Panc1 (cell line): Measurements from ENCODE around the gene RIOK1. TPM values are rescaled to one million over a fixed set of nuclear protein-coding genes. Genes with fewer than 3 reads are reported as not detected.

Source experiments
- ATAC-seq: fragments of 200-7000 bp; cut with Tn5 transposase; 2 replicates; pipeline ENCODE4 v1.9.1; 2020; ENCODE audit warnings: mild to moderate bottlenecking, moderate library complexity
- BruUV-seq: library from RNA; stranded (reverse); fragments of 400-500 nt; replicated peaks from 2 replicates; lab custom pipeline; 2021; lab: Mats Ljungman, UMichigan
- CTCF ChIA-PET: fragments of 300-600 bp; sonication (Branson Sonifier 250); formaldehyde crosslinking; loops from one replicate; lab custom pipeline; 2022; ENCODE audit warnings: antibody characterized with exemption; lab: Charles Lee
- POLR2A ChIA-PET: fragments of 300-600 bp; sonication (Branson Sonifier 250); formaldehyde crosslinking; loops from one replicate; lab custom pipeline; 2022; ENCODE audit warnings: antibody characterized with exemption; lab: Charles Lee
- DNase-seq: peaks from one replicate; pipeline ENCODE4 v3.0.0-alpha.2; 2010; ENCODE audit warnings: low read depth, low spot score
- H3K27ac ChIP-seq: 2 replicates; pipeline ENCODE4 v1.5.1; 2011; ENCODE audit warnings: mild to moderate bottlenecking, low read length, inconsistent platforms
- H3K27me3 ChIP-seq: fragments of 200-500 bp; sonication (Bioruptor generic); 2 replicates; pipeline ENCODE4 v1.6.0; 2014; ENCODE audit warnings: low read length, inconsistent platforms; ENCODE audit not compliant: control insufficient read depth, insufficient read depth
- H3K36me3 ChIP-seq: fragments of 200-500 bp; sonication (Bioruptor generic); 2 replicates; pipeline ENCODE4 v1.5.1; 2014; ENCODE audit warnings: inconsistent platforms, mild to moderate bottlenecking, low read length, moderate library complexity; ENCODE audit not compliant: control insufficient read depth, insufficient read depth
- H3K4me1 ChIP-seq: 2 replicates; pipeline ENCODE4 v1.5.1; 2011; ENCODE audit warnings: inconsistent platforms, mild to moderate bottlenecking, low read length, moderate library complexity; ENCODE audit not compliant: control insufficient read depth, insufficient read depth
- H3K4me3 ChIP-seq, 2 experiments: 2 replicates each; pipeline ENCODE4 v1.5.1; 2011 to 2012; ENCODE audit warnings: low read depth in 2 of 2, low read length in 2 of 2, mild to moderate bottlenecking in 2 of 2, inconsistent platforms in 1 of 2, moderate library complexity in 1 of 2
- H3K9me3 ChIP-seq: fragments of 200-500 bp; sonication (Bioruptor generic); 2 replicates; pipeline ENCODE4 v1.5.1; 2014; ENCODE audit warnings: low read depth, mild to moderate bottlenecking, inconsistent platforms, low read length, moderate library complexity; ENCODE audit not compliant: control insufficient read depth, insufficient read depth
- CTCF ChIP-seq: fragments of 450-650 bp; IDR thresholded peaks from 2 replicates; pipeline ENCODE4 v1.5.1; 2017; ENCODE audit warnings: mild to moderate bottlenecking
- POLR2AphosphoS5 ChIP-seq: IDR thresholded peaks from 2 replicates; pipeline ENCODE4 v1.6.1; 2012; ENCODE audit warnings: mild to moderate bottlenecking, low read depth, low read length, moderate library complexity
- SIN3A ChIP-seq: IDR thresholded peaks from 2 replicates; pipeline ENCODE4 v1.6.1; 2012; ENCODE audit warnings: low read depth, mild to moderate bottlenecking, low read length, moderate library complexity, borderline replicate concordance; ENCODE audit not compliant: insufficient read depth
- TCF7L2 ChIP-seq: IDR thresholded peaks from 2 replicates; pipeline ENCODE4 v1.6.1; 2011; ENCODE audit warnings: mild to moderate bottlenecking, low read depth, low read length, inconsistent platforms
- in situ Hi-C: cut with HindIII; loops from 2 replicates; pipeline ENCODE4 v1.10.0; 2016; ENCODE audit warnings: low sequenced_read_pairs, low pct_unique_long_range_greater_than_20kb
- intact Hi-C: fragments of 100-400 bp; cut with micrococcal nuclease; formaldehyde crosslinking; loops from one replicate; pipeline ENCODE4 v1.10.0; 2022; ENCODE audit not compliant: unreplicated experiment
- total RNA-seq: library from RNA; stranded (reverse); gene quantifications from one replicate; pipeline ENCODE4 v1.2.1, GENCODE V29; 2021; ENCODE audit not compliant: unreplicated experiment
- TF ChIP-seq, protein P1 (sequence below), 2 experiments: IDR thresholded peaks; 2 replicates each; pipeline ENCODE4 v1.6.1; 2011 to 2012; ENCODE audit warnings: low read depth in 2 of 2, control low read depth in 1 of 2, low read length in 1 of 2, mild to moderate bottlenecking in 1 of 2, moderate library complexity in 1 of 2; ENCODE audit not compliant: insufficient read depth in 1 of 2

RIOK1 gene
- total RNA-seq, 1 experiment from 2014 or later: 30.0 TPM

DNA sequence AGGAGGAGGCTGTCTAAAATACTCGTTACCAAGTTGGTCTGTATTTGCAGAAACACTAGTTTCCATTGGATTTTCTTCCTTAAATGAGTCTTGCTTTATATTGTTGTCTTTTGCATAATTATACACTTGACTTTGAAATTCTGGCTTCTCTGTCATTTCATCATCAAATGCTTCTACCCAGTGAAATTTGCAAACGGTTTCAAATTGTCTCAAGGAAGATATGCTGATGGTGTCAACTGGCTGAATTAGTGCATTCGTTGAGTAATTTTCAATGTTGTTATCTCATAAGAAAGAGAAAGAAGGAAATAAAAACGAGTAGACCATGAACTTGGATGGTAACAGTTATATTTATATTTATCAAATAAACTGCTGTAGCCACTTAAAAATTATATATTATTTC, 10.9 kb upstream of the RIOK1 start:
- no TSS peak for BruUV-seq

GRCh38 chr6:7381092-7381491, 8.5 kb upstream of the RIOK1 start:
- H3K9me3 ChIP-seq: no peaks in the 10 kb centered on the region
- no peak overlapping the region for H3K27ac ChIP-seq
- in situ Hi-C loops (no loop called here), intact Hi-C loops (no loop called here)
- no TSS peak for BruUV-seq
- H3K4me1 ChIP-seq: no peaks in the 10 kb centered on the region
- ATAC-seq: no peak
- no peak for DNase-seq
- ChIA-PET POLR2A (no interaction called here), CTCF (no interaction called here)
- no peak overlapping the region for H3K4me3 ChIP-seq
- H3K27me3 ChIP-seq: peaks cover 2% of the 10 kb centered on the region; the same call in 1 of the 2 replicates
- TF ChIP-seq TCF7L2: no peak
- no peak for TF ChIP-seq CTCF
- TF ChIP-seq SIN3A: no peak
- no peak for TF ChIP-seq POLR2AphosphoS5
- TF ChIP-seq, protein P1, sequence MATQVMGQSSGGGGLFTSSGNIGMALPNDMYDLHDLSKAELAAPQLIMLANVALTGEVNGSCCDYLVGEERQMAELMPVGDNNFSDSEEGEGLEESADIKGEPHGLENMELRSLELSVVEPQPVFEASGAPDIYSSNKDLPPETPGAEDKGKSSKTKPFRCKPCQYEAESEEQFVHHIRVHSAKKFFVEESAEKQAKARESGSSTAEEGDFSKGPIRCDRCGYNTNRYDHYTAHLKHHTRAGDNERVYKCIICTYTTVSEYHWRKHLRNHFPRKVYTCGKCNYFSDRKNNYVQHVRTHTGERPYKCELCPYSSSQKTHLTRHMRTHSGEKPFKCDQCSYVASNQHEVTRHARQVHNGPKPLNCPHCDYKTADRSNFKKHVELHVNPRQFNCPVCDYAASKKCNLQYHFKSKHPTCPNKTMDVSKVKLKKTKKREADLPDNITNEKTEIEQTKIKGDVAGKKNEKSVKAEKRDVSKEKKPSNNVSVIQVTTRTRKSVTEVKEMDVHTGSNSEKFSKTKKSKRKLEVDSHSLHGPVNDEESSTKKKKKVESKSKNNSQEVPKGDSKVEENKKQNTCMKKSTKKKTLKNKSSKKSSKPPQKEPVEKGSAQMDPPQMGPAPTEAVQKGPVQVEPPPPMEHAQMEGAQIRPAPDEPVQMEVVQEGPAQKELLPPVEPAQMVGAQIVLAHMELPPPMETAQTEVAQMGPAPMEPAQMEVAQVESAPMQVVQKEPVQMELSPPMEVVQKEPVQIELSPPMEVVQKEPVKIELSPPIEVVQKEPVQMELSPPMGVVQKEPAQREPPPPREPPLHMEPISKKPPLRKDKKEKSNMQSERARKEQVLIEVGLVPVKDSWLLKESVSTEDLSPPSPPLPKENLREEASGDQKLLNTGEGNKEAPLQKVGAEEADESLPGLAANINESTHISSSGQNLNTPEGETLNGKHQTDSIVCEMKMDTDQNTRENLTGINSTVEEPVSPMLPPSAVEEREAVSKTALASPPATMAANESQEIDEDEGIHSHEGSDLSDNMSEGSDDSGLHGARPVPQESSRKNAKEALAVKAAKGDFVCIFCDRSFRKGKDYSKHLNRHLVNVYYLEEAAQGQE (IDR thresholded peaks at IDR 0.05; ENCODE audit: insufficient read depth in 1 of 2, low read depth in 2 of 2, low read length in 1 of 2): no peak
- no peaks in the 10 kb centered on the region for H3K36me3 ChIP-seq

More for the DNA sequence above, 10.9 kb upstream of the RIOK1 start:
- CTCF ChIA-PET: no interaction called here
- Histone ChIP-seq H3K9me3 (no peaks in the 10 kb centered on the region), H3K4me1 (no peaks in the 10 kb centered on the region), H3K36me3 (no peaks in the 10 kb centered on the region), H3K4me3 (no peak overlapping the region), H3K27ac (no peak overlapping the region), H3K27me3 (peaks cover 2% of the 10 kb centered on the region; the same call in 1 of the 2 replicates)
- ATAC-seq (no peak), DNase-seq (no peak)
- intact Hi-C loops: no loop called here
- in situ Hi-C loops: no loop called here
- POLR2A ChIA-PET: no interaction called here
- no peak for TF ChIP-seq POLR2AphosphoS5
- TF ChIP-seq SIN3A: no peak
- TF ChIP-seq, protein P1 (IDR thresholded peaks at IDR 0.05; ENCODE audit: insufficient read depth in 1 of 2, low read depth in 2 of 2, low read length in 1 of 2): no peak
- no peak for TF ChIP-seq CTCF
- no peak for TF ChIP-seq TCF7L2
